Liver (tissue), 3 donors: ENCODE results near the gene DUSP1.
"Not testable (repeated sequence)": the region's sequence is repeated elsewhere in the genome, so short reads cannot be mapped to it uniquely, and the experiment has no call there.

Experiments
- ATF3 ChIP-seq: IDR thresholded peaks from 2 replicates; pipeline ENCODE4 v1.6.1; 2016; ENCODE audit warnings: antibody characterized with exemption
- CTCF ChIP-seq: fragments of 150-350 bp; IDR thresholded peaks from 2 replicates; pipeline ENCODE4 v1.5.1; 2017; ENCODE audit warnings: improper control_type of control experiment, low read depth, low read length; ENCODE audit not compliant: missing input control
- GABPA ChIP-seq, 2 donors: IDR thresholded peaks in 1 of 2; conservative IDR thresholded peaks in 1 of 2; 2 replicates each; pipeline ENCODE4 v1.6.1; 2016; ENCODE audit warnings: antibody characterized with exemption in 2 of 2, mild to moderate bottlenecking in 1 of 2, moderate library complexity in 1 of 2
- HNF4A ChIP-seq, 2 donors: conservative IDR thresholded peaks; 2 replicates each; pipeline ENCODE4 v1.6.1; 2016; ENCODE audit warnings: antibody characterized with exemption in 2 of 2, mild to moderate bottlenecking in 2 of 2
- JUND ChIP-seq, 2 donors: IDR thresholded peaks; 2 replicates each; pipeline ENCODE4 v1.6.1; 2016; ENCODE audit warnings: antibody characterized with exemption in 2 of 2
- MAX ChIP-seq: IDR thresholded peaks from 2 replicates; pipeline ENCODE4 v1.6.1; 2016; ENCODE audit warnings: antibody characterized with exemption
- RAD21 ChIP-seq, 2 donors: IDR thresholded peaks; 2 replicates each; pipeline ENCODE4 v1.6.1; 2016; ENCODE audit warnings: antibody characterized with exemption in 2 of 2, mild to moderate bottlenecking in 2 of 2
- SP1 ChIP-seq: IDR thresholded peaks from 2 replicates; pipeline ENCODE4 v1.6.1; 2018; ENCODE audit warnings: antibody characterized with exemption, mild to moderate bottlenecking
- donor health status: healthy.
- donor health status: healthy.

GRCh38 chr5:172783319-172783718 is 12.3 kb upstream of the DUSP1 start:
- TF ChIP-seq MAX; CTCF; GABPA (IDR thresholded peaks at IDR 0.05 in 1 of 2, conservative IDR thresholded peaks at IDR 0.05 in 1 of 2); RAD21 (IDR thresholded peaks at IDR 0.05); ATF3; HNF4A (conservative IDR thresholded peaks at IDR 0.05); JUND (IDR thresholded peaks at IDR 0.05); SP1: not testable (repeated sequence)
